HEK293 (cell line): Measurements from ENCODE around the gene ASCC1.

Experiments
- CTCF ChIA-PET: fragments of 350-600 bp; formaldehyde crosslinking; extraction: SDS; loops from one replicate; lab custom pipeline; 2021; ENCODE audit warnings: antibody characterized with exemption; lab: Yijun Ruan, JAX
- POLR2A ChIA-PET: fragments of 300-600 bp; formaldehyde crosslinking; extraction: SDS; loops from one replicate; lab custom pipeline; 2020; ENCODE audit warnings: antibody characterized with exemption, inconsistent platforms; lab: Yijun Ruan, JAX
- H3K27ac ChIP-seq: fragments of 200-500 bp; sonication (Bioruptor generic); 2 replicates; pipeline ENCODE4 v1.5.1; 2014; ENCODE audit warnings: low read depth, low read length, control low read depth, inconsistent platforms; ENCODE audit errors: extremely low read depth
- H3K36me3 ChIP-seq, 2 experiments: fragments of 200-500 bp in 1 of 2; sonication (Bioruptor generic) in 1 of 2; 1 replicate in 1 of 2; 2 replicates in 1 of 2; pipeline ENCODE4 v1.5.1; 2014 to 2017; ENCODE audit warnings: inconsistent platforms in 2 of 2, low read length in 2 of 2; ENCODE audit not compliant: control insufficient read depth in 2 of 2, insufficient read depth in 1 of 2
- H3K4me1 ChIP-seq: fragments of 200-500 bp; sonication (Bioruptor generic); 2 replicates; pipeline ENCODE4 v1.5.1; 2014; ENCODE audit warnings: mild to moderate bottlenecking, low read length, inconsistent platforms; ENCODE audit not compliant: control insufficient read depth, insufficient read depth
- H3K4me3 ChIP-seq: 2 replicates; pipeline ENCODE4 v1.5.1; 2011; ENCODE audit warnings: low read depth, mild to moderate bottlenecking, control low read depth, low read length, moderate library complexity
- H3K9me3 ChIP-seq: fragments of 200-500 bp; sonication (Bioruptor generic); 2 replicates; pipeline ENCODE4 v1.5.1; 2014; ENCODE audit warnings: low read depth, low read length, inconsistent platforms; ENCODE audit not compliant: control insufficient read depth, insufficient read depth
- AEBP2 ChIP-seq: fragments of 450-650 bp; formaldehyde crosslinking; IDR thresholded peaks from 2 replicates; pipeline ENCODE4 v1.5.1; 2016; ENCODE audit warnings: missing biosample characterization, missing genetic modification characterization, borderline replicate concordance
- TSHZ1 ChIP-seq: fragments of 450-650 bp; formaldehyde crosslinking; IDR thresholded peaks from 2 replicates; pipeline ENCODE4 v1.5.1; 2016; ENCODE audit warnings: missing biosample characterization, missing genetic modification characterization, borderline replicate concordance
- ZBTB21 ChIP-seq: fragments of 450-650 bp; formaldehyde crosslinking; IDR thresholded peaks from 2 replicates; pipeline ENCODE4 v1.5.1; 2017; ENCODE audit warnings: missing biosample characterization, missing genetic modification characterization
- ZNF112 ChIP-seq: fragments of 450-650 bp; formaldehyde crosslinking; IDR thresholded peaks from 2 replicates; pipeline ENCODE4 v1.5.0; 2017; ENCODE audit warnings: missing biosample characterization, missing genetic modification characterization
- ZNF214 ChIP-seq: fragments of 450-650 bp; formaldehyde crosslinking; IDR thresholded peaks from 2 replicates; pipeline ENCODE4 v1.5.1; 2017; ENCODE audit warnings: missing biosample characterization, mild to moderate bottlenecking, missing genetic modification characterization, borderline replicate concordance
- ZNF335 ChIP-seq: fragments of 450-650 bp; formaldehyde crosslinking; conservative IDR thresholded peaks from 2 replicates; pipeline ENCODE4 v1.5.1; 2016; ENCODE audit warnings: missing biosample characterization, missing genetic modification characterization
- ZNF398 ChIP-seq: fragments of 450-650 bp; formaldehyde crosslinking; IDR thresholded peaks from 2 replicates; pipeline ENCODE4 v1.5.1; 2017; ENCODE audit warnings: missing biosample characterization, missing genetic modification characterization
- ZNF473 ChIP-seq: fragments of 450-650 bp; formaldehyde crosslinking; IDR thresholded peaks from 2 replicates; pipeline ENCODE4 v1.5.1; 2017; ENCODE audit warnings: missing biosample characterization, missing genetic modification characterization
- ZNF513 ChIP-seq: fragments of 450-650 bp; IDR thresholded peaks from 2 replicates; pipeline ENCODE4 v1.5.1; 2018; ENCODE audit warnings: missing biosample characterization, missing genetic modification characterization
- ZNF529 ChIP-seq: fragments of 450-650 bp; formaldehyde crosslinking; IDR thresholded peaks from 2 replicates; pipeline ENCODE4 v1.5.1; 2017; ENCODE audit warnings: missing genetic modification characterization, missing biosample characterization; ENCODE audit not compliant: insufficient replicate concordance
- ZNF544 ChIP-seq: fragments of 450-650 bp; formaldehyde crosslinking; IDR thresholded peaks from 2 replicates; pipeline ENCODE4 v1.5.0; 2017; ENCODE audit warnings: missing biosample characterization, missing genetic modification characterization
- ZNF837 ChIP-seq: fragments of 450-650 bp; formaldehyde crosslinking; IDR thresholded peaks from 2 replicates; pipeline ENCODE4 v1.5.1; 2016; ENCODE audit warnings: missing biosample characterization, missing genetic modification characterization
- ZSCAN16 ChIP-seq: fragments of 450-650 bp; formaldehyde crosslinking; IDR thresholded peaks from 2 replicates; pipeline ENCODE4 v1.5.1; 2016; ENCODE audit warnings: missing biosample characterization, missing genetic modification characterization
- TF ChIP-seq, protein P1 (sequence below): fragments of 450-650 bp; formaldehyde crosslinking; IDR thresholded peaks from 2 replicates; pipeline ENCODE4 v1.5.1; 2016; ENCODE audit warnings: missing biosample characterization, missing genetic modification characterization
- TF ChIP-seq, protein P2 (sequence below): fragments of 450-650 bp; formaldehyde crosslinking; IDR thresholded peaks from 2 replicates; pipeline ENCODE4 v1.5.1; 2017; ENCODE audit warnings: missing biosample characterization, missing genetic modification characterization
- TF ChIP-seq, protein P3 (sequence below): fragments of 450-650 bp; formaldehyde crosslinking; IDR thresholded peaks from 2 replicates; pipeline ENCODE4 v1.5.1; 2016; ENCODE audit warnings: missing biosample characterization, missing genetic modification characterization

ASCC1 gene

DNA sequence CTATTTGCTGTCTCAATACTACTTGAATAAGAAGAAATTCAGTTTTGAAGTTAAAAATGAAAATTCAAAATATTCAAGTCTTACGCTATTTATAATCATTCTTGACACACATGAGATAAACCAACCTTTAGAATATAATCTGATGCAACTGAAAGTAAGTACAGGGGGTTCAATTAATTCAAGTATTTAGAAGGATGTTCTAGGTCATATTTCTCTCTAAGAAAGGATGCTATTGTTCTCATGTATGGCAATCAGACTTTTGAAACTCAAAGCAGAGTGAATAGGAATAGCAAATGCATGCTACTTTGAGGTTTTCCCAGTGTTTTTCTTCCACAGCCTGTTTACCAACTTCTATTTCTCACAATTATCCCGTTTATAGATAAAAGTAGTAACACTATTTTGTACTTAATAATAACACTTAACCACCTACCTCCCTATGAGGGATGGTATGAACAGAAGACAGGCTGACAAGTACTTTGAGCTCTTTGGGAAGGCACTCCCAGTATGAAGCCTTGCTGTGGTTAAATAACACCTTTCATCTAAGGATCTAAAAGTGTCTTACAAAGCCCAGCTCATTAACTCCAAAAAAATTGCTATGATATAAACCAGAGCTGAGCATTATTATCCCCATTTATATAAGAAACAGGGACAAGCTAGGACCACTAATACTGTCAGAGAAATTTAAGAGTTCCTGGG is 109.8 kb downstream of the ASCC1 start (continued):
- TF ChIP-seq ZNF513 = no peak
- TF ChIP-seq ZNF473 = no peak
- TF ChIP-seq, protein P1, sequence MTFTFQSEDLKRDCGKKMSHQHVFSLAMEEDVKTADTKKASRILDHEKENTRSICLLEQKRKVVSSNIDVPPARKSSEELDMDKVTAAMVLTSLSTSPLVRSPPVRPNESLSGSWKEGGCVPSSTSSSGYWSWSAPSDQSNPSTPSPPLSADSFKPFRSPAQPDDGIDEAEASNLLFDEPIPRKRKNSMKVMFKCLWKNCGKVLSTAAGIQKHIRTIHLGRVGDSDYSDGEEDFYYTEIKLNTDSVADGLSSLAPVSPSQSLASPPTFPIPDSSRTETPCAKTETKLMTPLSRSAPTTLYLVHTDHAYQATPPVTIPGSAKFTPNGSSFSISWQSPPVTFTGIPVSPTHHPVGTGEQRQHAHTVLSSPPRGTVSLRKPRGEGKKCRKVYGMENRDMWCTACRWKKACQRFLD (tag by site-specific recombination) = no peak
- no peak for TF ChIP-seq AEBP2 (tag by site-specific recombination)
- TF ChIP-seq ZNF529 (tag by site-specific recombination) = no peak
- TF ChIP-seq, protein P2, sequence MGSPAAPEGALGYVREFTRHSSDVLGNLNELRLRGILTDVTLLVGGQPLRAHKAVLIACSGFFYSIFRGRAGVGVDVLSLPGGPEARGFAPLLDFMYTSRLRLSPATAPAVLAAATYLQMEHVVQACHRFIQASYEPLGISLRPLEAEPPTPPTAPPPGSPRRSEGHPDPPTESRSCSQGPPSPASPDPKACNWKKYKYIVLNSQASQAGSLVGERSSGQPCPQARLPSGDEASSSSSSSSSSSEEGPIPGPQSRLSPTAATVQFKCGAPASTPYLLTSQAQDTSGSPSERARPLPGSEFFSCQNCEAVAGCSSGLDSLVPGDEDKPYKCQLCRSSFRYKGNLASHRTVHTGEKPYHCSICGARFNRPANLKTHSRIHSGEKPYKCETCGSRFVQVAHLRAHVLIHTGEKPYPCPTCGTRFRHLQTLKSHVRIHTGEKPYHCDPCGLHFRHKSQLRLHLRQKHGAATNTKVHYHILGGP (tag by site-specific recombination) = no peak
- TF ChIP-seq ZSCAN16 (tag by site-specific recombination) = no peak
- TF ChIP-seq ZNF837 (tag by site-specific recombination) = no peak
- TF ChIP-seq ZNF398 (tag by site-specific recombination) = no peak
- TF ChIP-seq, all 188 proteins: peak for 0

DNA sequence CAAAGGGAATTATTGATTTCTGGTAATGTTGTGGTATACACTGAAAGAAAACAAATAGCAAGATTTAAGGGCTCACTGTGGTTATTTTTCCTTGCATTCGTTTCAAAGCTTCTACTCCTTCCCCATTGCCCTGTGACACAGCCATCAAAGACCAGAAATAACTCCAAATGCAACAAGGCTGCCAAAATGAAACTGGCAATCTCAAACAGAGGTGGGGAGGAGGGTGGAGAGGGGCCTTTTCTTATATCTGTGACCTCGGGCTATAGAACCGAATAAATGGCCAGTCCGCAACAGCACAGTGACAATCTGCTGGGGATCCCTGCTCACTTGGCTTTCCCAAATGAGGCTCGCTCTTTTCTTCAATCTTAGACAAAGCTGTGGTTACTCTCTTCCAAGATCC is 110.4 kb downstream of the ASCC1 start:
- Histone ChIP-seq H3K36me3 (peaks cover 0 to 16% of the 10 kb centered on the region in 2 experiments; a peak in 2 of 3 replicates), H3K4me3 (no peak overlapping the region), H3K9me3 (no peaks in the 10 kb centered on the region), H3K4me1 (peaks cover 13% of the 10 kb centered on the region), H3K27ac (no peak overlapping the region)
- POLR2A ChIA-PET = interaction anchor here (0.5 kb wide), 1 partner anchor 14 kb away, joined by 3 read pairs; no protein-coding TSS in a partner anchor
- CTCF ChIA-PET = interaction anchor here (1.1 kb wide), 1 partner anchor 12 kb away, joined by 3 read pairs; no protein-coding TSS in a partner anchor
- TF ChIP-seq ZNF335 (no peak), ZBTB21 (tag by site-specific recombination) (no peak), TSHZ1 (tag by site-specific recombination) (no peak), ZNF112 (no peak), ZNF214 (tag by site-specific recombination) (no peak), ZNF544 (tag by site-specific recombination) (no peak)
- TF ChIP-seq, protein P2 (tag by site-specific recombination) = no peak
- TF ChIP-seq, protein P3, sequence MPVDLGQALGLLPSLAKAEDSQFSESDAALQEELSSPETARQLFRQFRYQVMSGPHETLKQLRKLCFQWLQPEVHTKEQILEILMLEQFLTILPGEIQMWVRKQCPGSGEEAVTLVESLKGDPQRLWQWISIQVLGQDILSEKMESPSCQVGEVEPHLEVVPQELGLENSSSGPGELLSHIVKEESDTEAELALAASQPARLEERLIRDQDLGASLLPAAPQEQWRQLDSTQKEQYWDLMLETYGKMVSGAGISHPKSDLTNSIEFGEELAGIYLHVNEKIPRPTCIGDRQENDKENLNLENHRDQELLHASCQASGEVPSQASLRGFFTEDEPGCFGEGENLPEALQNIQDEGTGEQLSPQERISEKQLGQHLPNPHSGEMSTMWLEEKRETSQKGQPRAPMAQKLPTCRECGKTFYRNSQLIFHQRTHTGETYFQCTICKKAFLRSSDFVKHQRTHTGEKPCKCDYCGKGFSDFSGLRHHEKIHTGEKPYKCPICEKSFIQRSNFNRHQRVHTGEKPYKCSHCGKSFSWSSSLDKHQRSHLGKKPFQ (tag by site-specific recombination) = no peak
